GM23248 (cell line): ENCODE measurements around the gene IFNL2. TPM values are rescaled to one million over a fixed set of nuclear protein-coding genes. Genes with fewer than 3 reads are reported as not detected.

Source experiments
- DNase-seq: peaks from one replicate; pipeline ENCODE4 v3.0.0-alpha.2; 2015
- H2AFZ ChIP-seq: fragments of 200-600 bp; sonication (generic); 2 replicates; pipeline ENCODE4 v1.6.1; 2016; ENCODE audit warnings: antibody characterized with exemption
- H3F3A ChIP-seq: fragments of 200-600 bp; sonication (generic); 2 replicates; pipeline ENCODE4 v1.6.1; 2016; ENCODE audit warnings: mild to moderate bottlenecking, antibody characterized with exemption, mixed run types; ENCODE audit not compliant: insufficient read depth
- H3K27ac ChIP-seq: fragments of 200-600 bp; sonication (generic); 2 replicates; pipeline ENCODE4 v1.5.1; 2016; ENCODE audit warnings: mild to moderate bottlenecking
- H3K27me3 ChIP-seq: fragments of 200-600 bp; sonication (generic); replicated peaks from 2 replicates; pipeline ENCODE4 v1.6.1; 2016; ENCODE audit warnings: mild to moderate bottlenecking; ENCODE audit not compliant: insufficient read depth
- H3K36me3 ChIP-seq: fragments of 200-600 bp; sonication (generic); 2 replicates; pipeline ENCODE4 v1.6.1; 2016; ENCODE audit warnings: low read depth, mild to moderate bottlenecking
- H3K4me1 ChIP-seq: fragments of 200-600 bp; sonication (generic); 2 replicates; pipeline ENCODE4 v1.6.1; 2016; ENCODE audit warnings: mild to moderate bottlenecking; ENCODE audit not compliant: insufficient read depth
- H3K4me2 ChIP-seq: fragments of 200-600 bp; sonication (generic); one replicate; pipeline ENCODE4 v1.6.1; 2016; ENCODE audit warnings: mild to moderate bottlenecking; ENCODE audit not compliant: unreplicated experiment
- H3K4me3 ChIP-seq: fragments of 200-600 bp; sonication (generic); 2 replicates; pipeline ENCODE4 v1.5.1; 2016; ENCODE audit warnings: mild to moderate bottlenecking
- H3K79me2 ChIP-seq: fragments of 200-600 bp; sonication (generic); 2 replicates; pipeline ENCODE4 v1.6.1; 2016; ENCODE audit warnings: mild to moderate bottlenecking; ENCODE audit not compliant: insufficient read depth
- H3K9ac ChIP-seq: fragments of 200-600 bp; sonication (generic); 2 replicates; pipeline ENCODE4 v1.6.1; 2016; ENCODE audit warnings: mild to moderate bottlenecking
- H3K9me2 ChIP-seq: fragments of 200-600 bp; sonication (generic); 2 replicates; pipeline ENCODE4 v1.6.1; 2016; ENCODE audit warnings: mixed run types, mild to moderate bottlenecking, moderate library complexity; ENCODE audit not compliant: insufficient read depth
- H3K9me3 ChIP-seq: fragments of 200-600 bp; sonication (generic); one replicate; pipeline ENCODE4 v1.6.1; 2017; ENCODE audit warnings: low read depth
- H4K20me1 ChIP-seq: fragments of 200-600 bp; sonication (generic); 2 replicates; pipeline ENCODE4 v1.6.0; 2016; ENCODE audit not compliant: insufficient read depth
- EZH2 ChIP-seq: fragments of 200-600 bp; sonication (generic); IDR thresholded peaks from 2 replicates; pipeline ENCODE4 v1.6.1; 2018; ENCODE audit warnings: antibody characterized with exemption, mild to moderate bottlenecking; ENCODE audit not compliant: insufficient read depth, poor library complexity, severe bottlenecking
- EZH2phosphoT487 ChIP-seq: fragments of 200-600 bp; sonication (generic); IDR thresholded peaks from 2 replicates; pipeline ENCODE4 v1.6.1; 2018; ENCODE audit warnings: antibody characterized with exemption, moderate library complexity, mild to moderate bottlenecking, low read depth; ENCODE audit not compliant: insufficient read depth
- WGBS, 2 experiments: methylation state at CpG; one replicate each; pipeline ENCODE4 v1.1.6; 2015 to 2017; ENCODE audit warnings: low lambda C conversion rate in 2 of 2, low coverage in 1 of 2; ENCODE audit errors: missing lambda C conversion rate in 2 of 2; 5-methylcytosine and 5-hydroxymethylcytosine counted together
- in situ Hi-C: fragments of 300-500 bp; cut with MboI; formaldehyde crosslinking; loops from 2 replicates; pipeline ENCODE4 v1.15.0; 2020
- polyA plus RNA-seq: library from polyadenylated mRNA; unstranded; fragments of >200 nt; fragmentation: Nextera tagmentation; extraction: Ambion mirVana; gene quantifications from 2 replicates; pipeline ENCODE4 v1.2.1, GENCODE V29; 2016
- total RNA-seq: library from RNA; depleted of rRNA; stranded (reverse); fragments of >200 nt; shearing (Covaris generic); gene quantifications from 2 replicates; pipeline ENCODE4 v1.2.3, GENCODE V29; 2014

IFNL2 gene
- total and polyA plus RNA-seq, 2 experiments from 2014 or later = not detected

GRCh38 chr19:39251846-39252245 is 16.4 kb upstream of the IFNL2 start:
- Histone ChIP-seq H3K9ac (no peak overlapping the region), H4K20me1 (no peaks in the 10 kb centered on the region), H3K4me1 (no peaks in the 10 kb centered on the region), H3K79me2 (no peaks in the 10 kb centered on the region), H3K36me3 (no peaks in the 10 kb centered on the region), H3K27me3 (peaks cover 68% of the 10 kb centered on the region), H3K4me2 (no peak overlapping the region), H3K4me3 (no peak overlapping the region), H3K27ac (no peak overlapping the region), H2AFZ (no peak overlapping the region), H3K9me2 (no peaks in the 10 kb centered on the region), H3K9me3 (no peaks in the 10 kb centered on the region), H3F3A (no peaks in the 10 kb centered on the region)
- in situ Hi-C loops = no loop called here
- 68 to 69% methylated on average over 3 of the region's 3 CpGs for WGBS, 2 experiments
- TF ChIP-seq EZH2 (no peak), EZH2phosphoT487 (no peak)
- DNase-seq = no peak

- in situ Hi-C loops = no loop called here
- H3F3A ChIP-seq = no peaks in the 10 kb centered on the region
- no peak overlapping the region for H3K4me2 ChIP-seq
- H3K9ac ChIP-seq = no peak overlapping the region
- no peak overlapping the region for H2AFZ ChIP-seq
- no peaks in the 10 kb centered on the region for H3K9me2 ChIP-seq
- no peaks in the 10 kb centered on the region for H3K9me3 ChIP-seq
- H3K4me1 ChIP-seq = no peaks in the 10 kb centered on the region
- no peak for DNase-seq
- TF ChIP-seq EZH2 (no peak), EZH2phosphoT487 (no peak)
- 36 to 38% methylated on average over 3 of the region's 3 CpGs for WGBS, 2 experiments
- no peaks in the 10 kb centered on the region for H4K20me1 ChIP-seq
- no peak overlapping the region for H3K27ac ChIP-seq
- no peak overlapping the region for H3K4me3 ChIP-seq
- no peaks in the 10 kb centered on the region for H3K79me2 ChIP-seq
- peaks cover 66% of the 10 kb centered on the region for H3K27me3 ChIP-seq
- H3K36me3 ChIP-seq = no peaks in the 10 kb centered on the region
Measured at GRCh38 chr19:39252458-39252857, 15.7 kb upstream of the IFNL2 start.

- Histone ChIP-seq H2AFZ (no peak overlapping the region), H3K27ac (no peak overlapping the region), H3K36me3 (no peaks in the 10 kb centered on the region), H3K4me3 (no peak overlapping the region), H3K79me2 (no peaks in the 10 kb centered on the region), H3K27me3 (peaks cover 55% of the 10 kb centered on the region), H3K4me1 (no peaks in the 10 kb centered on the region), H3K9me3 (no peaks in the 10 kb centered on the region), H3F3A (no peaks in the 10 kb centered on the region), H3K9ac (no peak overlapping the region), H3K9me2 (no peaks in the 10 kb centered on the region), H3K4me2 (no peak overlapping the region), H4K20me1 (no peaks in the 10 kb centered on the region)
- no peak for DNase-seq
- no peak for TF ChIP-seq EZH2phosphoT487
- 61 to 69% methylated on average over 8 of the region's 8 CpGs for WGBS, 2 experiments
- in situ Hi-C loops = no loop called here
Measured at GRCh38 chr19:39253374-39254149, 14.6 kb upstream of the IFNL2 start.

- H3K4me3 ChIP-seq = no peak overlapping the region
- H3K9ac ChIP-seq = no peak overlapping the region
- DNase-seq = no peak
- no peak for TF ChIP-seq EZH2phosphoT487
- no peak for TF ChIP-seq EZH2
- H3F3A ChIP-seq = no peaks in the 10 kb centered on the region
- H3K79me2 ChIP-seq = no peaks in the 10 kb centered on the region
- no peaks in the 10 kb centered on the region for H4K20me1 ChIP-seq
- H3K4me2 ChIP-seq = no peak overlapping the region
- in situ Hi-C loops = no loop called here
- H3K27me3 ChIP-seq = peaks cover 49% of the 10 kb centered on the region
- H2AFZ ChIP-seq = no peak overlapping the region
- 63 to 64% methylated on average over 29 of the region's 29 CpGs for WGBS, 2 experiments
- no peaks in the 10 kb centered on the region for H3K36me3 ChIP-seq
- no peaks in the 10 kb centered on the region for H3K9me2 ChIP-seq
- no peaks in the 10 kb centered on the region for H3K9me3 ChIP-seq
- no peaks in the 10 kb centered on the region for H3K4me1 ChIP-seq
- H3K27ac ChIP-seq = no peak overlapping the region
Measured at GRCh38 chr19:39254531-39255345, 13.5 kb upstream of the IFNL2 start.
